Measurements from ENCODE around the gene PTPRN2.
"Not testable (repeated sequence)": the region's sequence is repeated elsewhere in the genome, so short reads cannot be mapped to it uniquely, and the experiment has no call there.

PTPRN2 gene

DNA sequence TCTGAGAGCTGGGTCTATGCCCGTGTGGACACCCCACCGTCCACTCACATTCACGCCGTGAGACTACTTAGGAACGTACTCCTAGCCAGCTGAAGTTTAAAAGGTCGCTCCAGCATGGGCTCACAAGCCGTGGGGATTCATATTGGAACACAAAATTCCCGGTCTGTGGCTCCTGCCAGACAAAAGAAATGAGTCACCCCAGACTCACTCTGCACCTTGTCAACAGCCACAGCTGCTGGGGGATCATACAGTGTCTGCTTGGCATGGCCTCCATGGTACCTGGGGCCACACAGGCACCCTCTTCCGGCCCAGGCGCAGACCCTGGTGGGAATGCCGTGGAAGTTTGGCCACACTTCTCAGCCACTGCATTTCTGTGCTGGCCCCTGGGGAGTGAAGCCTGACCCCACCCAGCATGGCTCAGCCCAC lies 1022.4 kb downstream of the PTPRN2 start:
- TF ChIP-seq, protein P1, sequence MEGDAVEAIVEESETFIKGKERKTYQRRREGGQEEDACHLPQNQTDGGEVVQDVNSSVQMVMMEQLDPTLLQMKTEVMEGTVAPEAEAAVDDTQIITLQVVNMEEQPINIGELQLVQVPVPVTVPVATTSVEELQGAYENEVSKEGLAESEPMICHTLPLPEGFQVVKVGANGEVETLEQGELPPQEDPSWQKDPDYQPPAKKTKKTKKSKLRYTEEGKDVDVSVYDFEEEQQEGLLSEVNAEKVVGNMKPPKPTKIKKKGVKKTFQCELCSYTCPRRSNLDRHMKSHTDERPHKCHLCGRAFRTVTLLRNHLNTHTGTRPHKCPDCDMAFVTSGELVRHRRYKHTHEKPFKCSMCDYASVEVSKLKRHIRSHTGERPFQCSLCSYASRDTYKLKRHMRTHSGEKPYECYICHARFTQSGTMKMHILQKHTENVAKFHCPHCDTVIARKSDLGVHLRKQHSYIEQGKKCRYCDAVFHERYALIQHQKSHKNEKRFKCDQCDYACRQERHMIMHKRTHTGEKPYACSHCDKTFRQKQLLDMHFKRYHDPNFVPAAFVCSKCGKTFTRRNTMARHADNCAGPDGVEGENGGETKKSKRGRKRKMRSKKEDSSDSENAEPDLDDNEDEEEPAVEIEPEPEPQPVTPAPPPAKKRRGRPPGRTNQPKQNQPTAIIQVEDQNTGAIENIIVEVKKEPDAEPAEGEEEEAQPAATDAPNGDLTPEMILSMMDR (IDR thresholded peaks at IDR 0.05; ENCODE audit: low read depth, low read length): no peak
- no peak for TF ChIP-seq MYC (IDR thresholded peaks at IDR 0.05; ENCODE audit: low read depth, low read length)
- TF ChIP-seq POLR2A (IDR thresholded peaks at IDR 0.05; ENCODE audit: extremely low read depth, insufficient read length): no peak
- TF ChIP-seq, protein P2, sequence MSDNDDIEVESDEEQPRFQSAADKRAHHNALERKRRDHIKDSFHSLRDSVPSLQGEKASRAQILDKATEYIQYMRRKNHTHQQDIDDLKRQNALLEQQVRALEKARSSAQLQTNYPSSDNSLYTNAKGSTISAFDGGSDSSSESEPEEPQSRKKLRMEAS (IDR thresholded peaks at IDR 0.05; ENCODE audit: low read depth, low read length): no peak

DNA sequence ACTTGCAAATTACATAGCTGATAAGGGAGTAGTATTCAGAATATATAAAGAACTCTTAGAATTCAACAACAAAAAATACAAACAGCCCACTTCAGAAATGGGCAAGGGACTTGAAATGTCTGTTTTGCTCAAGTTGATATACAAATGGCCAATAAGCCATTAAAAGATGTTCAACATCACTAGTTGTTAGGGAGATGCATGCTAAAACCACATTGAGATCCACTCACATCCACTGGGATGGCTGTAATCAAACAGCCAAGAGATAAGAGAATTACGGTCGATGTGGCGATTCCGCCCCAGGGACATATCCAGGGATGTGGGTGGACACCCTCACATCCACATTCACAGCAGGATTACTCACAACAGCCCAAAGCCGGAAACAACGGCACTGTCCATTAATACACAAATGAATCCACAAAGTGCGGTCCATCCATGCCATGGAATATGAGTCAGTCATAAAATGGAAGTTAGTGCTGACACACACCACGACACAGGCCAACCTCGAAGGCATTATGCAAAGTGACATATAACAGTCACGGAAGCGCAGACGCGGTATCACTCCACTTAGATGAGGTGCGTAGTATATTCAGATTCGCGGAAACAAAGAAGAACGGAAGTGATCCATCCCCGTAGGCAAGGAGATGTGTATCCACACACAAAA lies 1023.0 kb downstream of the PTPRN2 start:
- DNase-seq (ENCODE audit: low read depth): peak; percentile 70
- TF ChIP-seq POLR2A (IDR thresholded peaks at IDR 0.05; ENCODE audit: extremely low read depth, insufficient read length) (no peak), MYC (IDR thresholded peaks at IDR 0.05; ENCODE audit: low read depth, low read length) (no peak)
- TF ChIP-seq, protein P1 (IDR thresholded peaks at IDR 0.05; ENCODE audit: low read depth, low read length): no peak
- TF ChIP-seq, protein P2 (IDR thresholded peaks at IDR 0.05; ENCODE audit: low read depth, low read length): peak; percentile 27; the same call in 1 of the 2 replicates
- H3K4me3 ChIP-seq (ENCODE audit: low read depth, low read length): no peak overlapping the region

More for the DNA sequence above, 1022.4 kb downstream of the PTPRN2 start:
- DNase-seq (ENCODE audit: low read depth): no peak
- no peak overlapping the region for H3K4me3 ChIP-seq (ENCODE audit: low read depth, low read length)

DNA sequence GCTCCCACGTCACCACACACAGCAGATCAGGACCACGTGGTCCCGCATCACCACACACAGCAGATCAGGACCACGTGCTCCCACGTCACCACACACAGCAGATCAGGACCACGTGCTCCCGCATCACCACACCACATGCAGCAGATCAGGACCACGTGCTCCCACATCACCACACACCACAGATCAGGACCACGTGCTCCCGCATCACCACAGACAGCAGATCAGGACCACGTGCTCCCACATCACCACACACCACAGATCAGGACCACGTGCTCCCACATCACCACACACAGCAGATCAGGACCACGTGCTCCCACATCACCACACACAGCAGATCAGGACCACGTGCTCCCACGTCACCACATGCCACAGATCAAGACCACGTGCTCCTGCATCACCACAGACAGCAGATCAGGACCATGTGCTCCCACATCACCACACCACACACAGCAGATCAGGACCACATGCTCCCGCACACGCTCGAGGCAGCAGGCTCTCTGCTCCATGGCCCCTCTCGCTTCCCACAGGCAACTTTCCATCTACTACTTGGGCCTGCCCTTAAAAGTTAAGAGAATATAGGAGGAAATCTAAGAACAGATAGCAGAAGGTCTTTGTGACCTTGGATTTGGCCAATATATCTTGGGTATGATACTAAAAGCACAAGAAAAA lies 1024.0 kb downstream of the PTPRN2 start:
- not testable (repeated sequence) for H3K4me3 ChIP-seq (ENCODE audit: low read depth, low read length); DNase-seq (ENCODE audit: low read depth)

DNA sequence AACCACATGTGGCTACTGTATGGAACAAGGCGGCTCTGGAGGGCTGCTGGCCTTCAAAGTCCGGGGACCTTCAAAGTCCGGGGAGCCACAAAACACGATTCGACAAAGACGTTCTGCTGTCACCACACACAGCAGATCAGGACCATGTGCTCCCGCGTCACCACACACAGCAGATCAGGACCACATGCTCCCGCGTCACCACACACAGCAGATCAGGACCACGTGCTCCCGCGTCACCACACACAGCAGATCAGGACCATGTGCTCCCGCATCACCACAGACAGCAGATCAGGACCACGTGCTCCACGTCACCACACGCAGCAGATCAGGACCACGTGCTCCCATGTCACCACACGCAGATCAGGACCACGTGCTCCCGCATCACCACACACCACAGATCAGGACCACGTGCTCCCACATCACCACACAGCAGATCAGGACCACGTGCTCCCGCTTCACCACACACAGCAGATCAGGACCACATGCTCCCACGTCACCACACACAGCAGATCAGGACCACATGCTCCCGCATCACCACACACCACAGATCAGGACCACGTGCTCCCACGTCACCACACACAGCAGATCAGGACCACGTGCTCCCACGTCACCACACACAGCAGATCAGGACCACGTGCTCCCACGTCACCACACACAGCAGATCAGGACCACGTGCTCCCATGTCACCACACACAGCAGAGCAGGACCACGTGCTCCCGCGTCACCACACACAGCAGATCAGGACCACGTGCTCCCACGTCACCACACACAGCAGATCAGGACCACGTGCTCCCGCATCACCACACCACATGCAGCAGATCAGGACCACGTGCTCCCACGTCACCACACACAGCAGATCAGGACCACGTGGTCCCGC lies 1024.9 kb downstream of the PTPRN2 start:
- not testable (repeated sequence) for H3K4me3 ChIP-seq (ENCODE audit: low read depth, low read length); DNase-seq (ENCODE audit: low read depth)
- TF ChIP-seq, protein P2 (IDR thresholded peaks at IDR 0.05; ENCODE audit: low read depth, low read length): peak; percentile 89
- peak; percentile 31; the same call in 1 of the 2 replicates for TF ChIP-seq MYC (IDR thresholded peaks at IDR 0.05; ENCODE audit: low read depth, low read length)

DNA sequence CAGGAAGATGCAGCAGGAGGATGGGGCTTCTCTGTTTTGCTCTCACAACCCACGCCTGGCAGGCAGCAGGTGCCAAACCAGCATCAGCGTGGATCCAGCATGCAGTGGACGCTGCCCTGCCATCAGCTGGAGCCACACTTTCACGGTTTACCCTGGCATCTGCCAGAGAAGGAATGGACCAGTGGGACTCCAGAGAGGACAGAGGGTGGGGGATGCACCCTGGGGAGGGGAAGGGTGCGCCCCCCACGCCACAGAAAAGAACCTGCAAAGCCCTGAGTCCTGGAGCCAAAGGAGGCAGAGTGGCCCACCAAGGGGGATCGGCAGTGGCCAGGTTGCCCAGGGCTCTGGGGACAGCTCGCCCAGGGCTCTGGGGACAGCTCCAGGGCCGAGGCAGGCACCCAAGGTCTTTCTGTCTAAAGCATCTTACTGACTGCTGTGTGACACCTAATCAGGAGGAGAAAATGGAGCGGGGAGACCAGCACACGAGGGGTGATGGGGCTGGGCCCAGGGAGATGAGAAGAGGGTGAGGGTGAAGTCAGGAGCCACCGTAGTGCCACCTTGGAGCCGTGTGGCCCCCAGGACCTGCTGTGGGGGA lies 1025.7 kb downstream of the PTPRN2 start:
- TF ChIP-seq, protein P2 (IDR thresholded peaks at IDR 0.05; ENCODE audit: low read depth, low read length): no peak
- no peak for TF ChIP-seq MYC (IDR thresholded peaks at IDR 0.05; ENCODE audit: low read depth, low read length)
- no peak for TF ChIP-seq POLR2A (IDR thresholded peaks at IDR 0.05; ENCODE audit: extremely low read depth, insufficient read length)
- TF ChIP-seq, protein P1 (IDR thresholded peaks at IDR 0.05; ENCODE audit: low read depth, low read length): no peak
- DNase-seq (ENCODE audit: low read depth): no peak
- H3K4me3 ChIP-seq (ENCODE audit: low read depth, low read length): peak overlapping the region; percentile 73

DNA sequence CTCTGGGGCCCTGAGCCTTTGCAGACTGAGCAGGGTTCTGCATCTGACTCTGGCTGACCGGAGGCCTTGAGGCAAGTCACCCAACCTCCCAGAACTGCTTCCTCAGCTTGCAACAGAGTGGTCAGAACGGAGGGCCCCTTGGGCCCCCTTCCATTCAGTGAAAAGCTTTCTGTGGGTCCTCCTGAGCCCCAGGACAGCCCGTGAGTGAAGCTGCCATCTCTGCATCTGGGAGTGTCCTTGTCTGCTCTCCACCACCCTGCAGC lies 1026.2 kb downstream of the PTPRN2 start:
- TF ChIP-seq POLR2A (IDR thresholded peaks at IDR 0.05; ENCODE audit: extremely low read depth, insufficient read length) (peak; percentile 50), MYC (IDR thresholded peaks at IDR 0.05; ENCODE audit: low read depth, low read length) (peak; percentile 57; the same call in 1 of the 2 replicates)
- TF ChIP-seq, protein P1 (IDR thresholded peaks at IDR 0.05; ENCODE audit: low read depth, low read length): no peak
- TF ChIP-seq, protein P2 (IDR thresholded peaks at IDR 0.05; ENCODE audit: low read depth, low read length): peak; percentile 46; the same call in 1 of the 2 replicates
- DNase-seq (ENCODE audit: low read depth): peak; percentile 93
- peak overlapping the region; percentile 73 for H3K4me3 ChIP-seq (ENCODE audit: low read depth, low read length)
